ENCODE measurements around the gene RBM5.

DNA sequence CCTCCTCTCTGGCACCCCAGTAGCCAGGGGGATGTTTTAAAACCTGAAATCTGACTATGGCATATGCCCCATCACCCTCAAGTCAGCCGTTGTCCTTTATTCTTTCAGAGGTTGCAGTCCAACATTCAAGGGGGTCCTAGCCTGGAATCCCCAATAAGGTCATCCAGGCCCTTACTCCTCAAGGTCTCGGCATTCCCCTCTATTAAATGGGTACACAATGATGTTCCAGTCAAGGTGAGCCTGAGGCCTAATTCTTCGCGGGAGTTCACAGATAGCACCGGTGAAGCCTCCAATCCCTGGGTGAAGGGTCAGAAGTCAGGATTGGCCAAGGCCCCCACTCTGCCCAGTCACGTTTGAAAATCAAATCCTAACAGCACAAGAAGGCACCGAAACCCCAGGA is 58.3 kb downstream of the RBM5 start:
- TF ChIP-seq, protein P1, sequence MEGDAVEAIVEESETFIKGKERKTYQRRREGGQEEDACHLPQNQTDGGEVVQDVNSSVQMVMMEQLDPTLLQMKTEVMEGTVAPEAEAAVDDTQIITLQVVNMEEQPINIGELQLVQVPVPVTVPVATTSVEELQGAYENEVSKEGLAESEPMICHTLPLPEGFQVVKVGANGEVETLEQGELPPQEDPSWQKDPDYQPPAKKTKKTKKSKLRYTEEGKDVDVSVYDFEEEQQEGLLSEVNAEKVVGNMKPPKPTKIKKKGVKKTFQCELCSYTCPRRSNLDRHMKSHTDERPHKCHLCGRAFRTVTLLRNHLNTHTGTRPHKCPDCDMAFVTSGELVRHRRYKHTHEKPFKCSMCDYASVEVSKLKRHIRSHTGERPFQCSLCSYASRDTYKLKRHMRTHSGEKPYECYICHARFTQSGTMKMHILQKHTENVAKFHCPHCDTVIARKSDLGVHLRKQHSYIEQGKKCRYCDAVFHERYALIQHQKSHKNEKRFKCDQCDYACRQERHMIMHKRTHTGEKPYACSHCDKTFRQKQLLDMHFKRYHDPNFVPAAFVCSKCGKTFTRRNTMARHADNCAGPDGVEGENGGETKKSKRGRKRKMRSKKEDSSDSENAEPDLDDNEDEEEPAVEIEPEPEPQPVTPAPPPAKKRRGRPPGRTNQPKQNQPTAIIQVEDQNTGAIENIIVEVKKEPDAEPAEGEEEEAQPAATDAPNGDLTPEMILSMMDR (IDR thresholded peaks at IDR 0.05; ENCODE audit: low read depth, low read length), result no peak
- no peak for TF ChIP-seq EZH2phosphoT487 (IDR thresholded peaks at IDR 0.05; ENCODE audit: low read depth)
